PC-3 (cell line): ENCODE data around the gene MACIR. TPM values are rescaled to one million over a fixed set of nuclear protein-coding genes. Genes with fewer than 3 reads are reported as not detected.

Experiments used
- ATAC-seq: fragments of 200-7000 bp; cut with Tn5 transposase; 2 replicates; pipeline ENCODE4 v1.9.1; 2020; ENCODE audit warnings: mild to moderate bottlenecking, moderate library complexity
- BruUV-seq: library from RNA; stranded (reverse); fragments of 400-500 nt; replicated peaks from 2 replicates; lab custom pipeline; 2021; lab: Mats Ljungman, UMichigan
- CTCF ChIA-PET: fragments of 300-600 bp; sonication (Branson Sonifier 250); formaldehyde crosslinking; loops from one replicate; lab custom pipeline; 2022; ENCODE audit warnings: antibody characterized with exemption; lab: Charles Lee
- POLR2A ChIA-PET: fragments of 300-600 bp; sonication (Branson Sonifier 250); formaldehyde crosslinking; loops from one replicate; lab custom pipeline; 2022; ENCODE audit warnings: antibody characterized with exemption; ENCODE audit not compliant: unreplicated experiment; lab: Charles Lee
- DNase-seq: peaks from one replicate; pipeline ENCODE4 v3.0.0-alpha.2; 2015
- H2AFZ ChIP-seq: fragments of 300-600 bp; sonication (generic); 2 replicates; pipeline ENCODE4 v1.6.0; 2016; ENCODE audit warnings: antibody characterized with exemption, low read length
- H3F3A ChIP-seq: fragments of 300-600 bp; sonication (generic); one replicate; pipeline ENCODE4 v1.6.0; 2017; ENCODE audit warnings: antibody characterized with exemption, low read length, control low read depth, mild to moderate bottlenecking; ENCODE audit not compliant: unreplicated experiment
- H3K27ac ChIP-seq: fragments of 300-600 bp; sonication (generic); 2 replicates; pipeline ENCODE4 v1.5.1; 2016; ENCODE audit warnings: mild to moderate bottlenecking, low read length
- H3K27me3 ChIP-seq: fragments of 300-600 bp; sonication (generic); 2 replicates; pipeline ENCODE4 v1.6.1; 2016; ENCODE audit warnings: low read length, mixed read lengths
- H3K36me3 ChIP-seq: fragments of 300-600 bp; sonication (generic); 2 replicates; pipeline ENCODE4 v1.6.1; 2016; ENCODE audit warnings: low read depth, mixed run types, low read length, mixed read lengths
- H3K4me1 ChIP-seq: fragments of 300-600 bp; sonication (generic); 2 replicates; pipeline ENCODE4 v1.5.1; 2016; ENCODE audit warnings: low read length; ENCODE audit not compliant: insufficient read depth
- H3K4me2 ChIP-seq: fragments of 300-600 bp; sonication (generic); 2 replicates; pipeline ENCODE4 v1.6.0; 2016; ENCODE audit warnings: low read length
- H3K4me3 ChIP-seq: fragments of 300-600 bp; sonication (generic); 2 replicates; pipeline ENCODE4 v1.5.1; 2016; ENCODE audit warnings: mild to moderate bottlenecking, low read length, mixed read lengths
- H3K79me2 ChIP-seq: fragments of 300-600 bp; sonication (generic); 2 replicates; pipeline ENCODE4 v1.6.1; 2017; ENCODE audit warnings: low read length, mixed read lengths
- H3K9ac ChIP-seq: fragments of 300-600 bp; sonication (generic); 2 replicates; pipeline ENCODE4 v1.6.0; 2016; ENCODE audit warnings: mild to moderate bottlenecking, low read length
- H3K9me2 ChIP-seq: fragments of 300-600 bp; sonication (generic); replicated peaks from 2 replicates; pipeline ENCODE4 v1.6.1; 2016; ENCODE audit warnings: mixed run types, low read length, mixed read lengths
- H3K9me3 ChIP-seq: fragments of 300-600 bp; sonication (generic); 2 replicates; pipeline ENCODE4 v1.6.1; 2016; ENCODE audit warnings: low read length, mixed read lengths
- H4K20me1 ChIP-seq: fragments of 300-600 bp; sonication (generic); 2 replicates; pipeline ENCODE4 v1.6.1; 2016; ENCODE audit warnings: low read length, mixed read lengths
- CTCF ChIP-seq: fragments of 300-600 bp; sonication (generic); conservative IDR thresholded peaks from 2 replicates; pipeline ENCODE4 v1.5.1; 2017; ENCODE audit warnings: antibody characterized with exemption, low read depth, mild to moderate bottlenecking, low read length
- EZH2 ChIP-seq: fragments of 300-600 bp; sonication (generic); IDR thresholded peaks from one replicate; pipeline ENCODE4 v1.6.1; 2017; ENCODE audit warnings: antibody characterized with exemption, mild to moderate bottlenecking, low read length; ENCODE audit not compliant: unreplicated experiment
- EZH2phosphoT487 ChIP-seq: fragments of 300-600 bp; sonication (generic); IDR thresholded peaks from 2 replicates; pipeline ENCODE4 v1.6.1; 2018; ENCODE audit warnings: mild to moderate bottlenecking, antibody characterized with exemption, low read length, borderline replicate concordance
- intact Hi-C: fragments of 100-400 bp; cut with micrococcal nuclease; formaldehyde crosslinking; loops from 2 replicates; pipeline ENCODE4 v1.9.0; 2023
- total RNA-seq: library from RNA; depleted of rRNA; stranded (reverse); fragments of >200 nt; gene quantifications from 2 replicates; pipeline ENCODE4 v1.2.3, GENCODE V29; 2014

Gene MACIR
- total RNA-seq, 1 experiment from 2014 or later: 22.2 TPM

GRCh38 chr5:103298117-103298516 lies 39.6 kb downstream of the MACIR start:
- ChIA-PET POLR2A (no interaction called here), CTCF (no interaction called here)
- Histone ChIP-seq H3K9me2 (no peaks in the 10 kb centered on the region), H3K36me3 (no peaks in the 10 kb centered on the region), H3K79me2 (no peaks in the 10 kb centered on the region), H3K4me1 (no peaks in the 10 kb centered on the region), H3K9me3 (no peaks in the 10 kb centered on the region), H3K27me3 (no peaks in the 10 kb centered on the region), H3F3A (no peaks in the 10 kb centered on the region), H3K4me3 (no peak overlapping the region), H2AFZ (no peak overlapping the region), H3K27ac (no peak overlapping the region), H3K4me2 (no peak overlapping the region), H3K9ac (no peak overlapping the region), H4K20me1 (no peaks in the 10 kb centered on the region)
- no peak for ATAC-seq
- BruUV-seq: no TSS peak
- intact Hi-C loops: no loop called here
- DNase-seq: no peak
- TF ChIP-seq CTCF (no peak), EZH2phosphoT487 (no peak), EZH2 (no peak)

GRCh38 chr5:103298607-103299188 lies 40.1 kb downstream of the MACIR start:
- no peak overlapping the region for H3K9ac ChIP-seq
- H3K4me2 ChIP-seq: no peak overlapping the region
- no peaks in the 10 kb centered on the region for H3K4me1 ChIP-seq
- H2AFZ ChIP-seq: no peak overlapping the region
- H3K9me3 ChIP-seq: no peaks in the 10 kb centered on the region
- CTCF ChIA-PET: no interaction called here
- DNase-seq: no peak
- no peaks in the 10 kb centered on the region for H3K36me3 ChIP-seq
- ATAC-seq: no peak
- no peak for TF ChIP-seq EZH2
- H3K9me2 ChIP-seq: no peaks in the 10 kb centered on the region
- H3F3A ChIP-seq: no peaks in the 10 kb centered on the region
- H3K27me3 ChIP-seq: no peaks in the 10 kb centered on the region
- H4K20me1 ChIP-seq: no peaks in the 10 kb centered on the region
- H3K79me2 ChIP-seq: no peaks in the 10 kb centered on the region
- intact Hi-C loops: no loop called here
- H3K27ac ChIP-seq: no peak overlapping the region
- no TSS peak for BruUV-seq
- H3K4me3 ChIP-seq: no peak overlapping the region
- POLR2A ChIA-PET: no interaction called here

- DNase-seq (peak; percentile 23), ATAC-seq (peak; percentile 71)
- Histone ChIP-seq H3K9me2 (no peaks in the 10 kb centered on the region), H3K4me1 (0 out of 2 replicates have a peak, but pooled peaks cover 5% of the 10 kb centered on the region), H3K27ac (no peak overlapping the region), H3K27me3 (no peaks in the 10 kb centered on the region), H3K9ac (no peak overlapping the region), H2AFZ (no peak overlapping the region), H3K79me2 (no peaks in the 10 kb centered on the region), H3K36me3 (no peaks in the 10 kb centered on the region), H3F3A (no peaks in the 10 kb centered on the region), H4K20me1 (no peaks in the 10 kb centered on the region), H3K9me3 (no peaks in the 10 kb centered on the region), H3K4me3 (no peak overlapping the region), H3K4me2 (no peak overlapping the region)
- ChIA-PET CTCF (no interaction called here), POLR2A (no interaction called here)
- no peak for TF ChIP-seq EZH2
- no peak for TF ChIP-seq EZH2phosphoT487
- no peak for TF ChIP-seq CTCF
- no TSS peak for BruUV-seq
- intact Hi-C loops: no loop called here
Observed at GRCh38 chr5:103305809-103306208, 47.2 kb downstream of the MACIR start.
